ENCODE measurements around the gene LRRC32. TPM values are rescaled to one million over a fixed set of nuclear protein-coding genes. Genes with fewer than 3 reads are reported as not detected.
"Not testable (repeated sequence)": the region's sequence is repeated elsewhere in the genome, so short reads cannot be mapped to it uniquely, and the experiment has no call there.

The LRRC32 gene
- total RNA-seq, 3 donors from 2014 or later: 10.4 to 20.3 (median 18.6) TPM

DNA sequence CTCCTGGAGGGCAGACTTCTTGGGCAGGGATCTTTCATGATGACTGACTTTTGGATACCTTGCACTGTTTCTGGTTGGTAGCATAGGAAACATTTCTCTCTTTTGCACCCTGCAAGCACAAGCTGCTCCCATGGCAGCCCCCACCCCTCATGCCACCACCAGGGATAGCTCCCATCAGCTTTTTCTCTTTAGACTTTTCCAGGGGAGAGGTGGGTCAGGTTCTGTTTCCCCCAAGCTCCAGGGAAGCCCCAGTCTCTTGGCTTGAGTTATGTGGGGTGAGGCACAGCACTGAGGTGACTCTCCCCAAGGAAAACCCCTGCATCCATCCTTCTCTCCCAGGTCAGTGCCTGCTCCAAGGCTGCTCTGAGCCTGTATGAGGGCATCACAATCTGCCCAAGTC is 22.5 kb downstream of the LRRC32 start:
- intact Hi-C loops (cut with DNase I, micrococcal nuclease): no loop called here
- no peak for TF ChIP-seq CTCF (IDR thresholded peaks at IDR 0.05)
- H3K9me3 ChIP-seq: peaks cover 4% of the 10 kb centered on the region
- DNase-seq (no peak), ATAC-seq (no peak)
- H3K36me3 ChIP-seq (ENCODE audit: low read depth): no peaks in the 10 kb centered on the region
- H3K4me3 ChIP-seq: no peak overlapping the region
- no peaks in the 10 kb centered on the region for H3K4me1 ChIP-seq (ENCODE audit: low read depth)

DNA sequence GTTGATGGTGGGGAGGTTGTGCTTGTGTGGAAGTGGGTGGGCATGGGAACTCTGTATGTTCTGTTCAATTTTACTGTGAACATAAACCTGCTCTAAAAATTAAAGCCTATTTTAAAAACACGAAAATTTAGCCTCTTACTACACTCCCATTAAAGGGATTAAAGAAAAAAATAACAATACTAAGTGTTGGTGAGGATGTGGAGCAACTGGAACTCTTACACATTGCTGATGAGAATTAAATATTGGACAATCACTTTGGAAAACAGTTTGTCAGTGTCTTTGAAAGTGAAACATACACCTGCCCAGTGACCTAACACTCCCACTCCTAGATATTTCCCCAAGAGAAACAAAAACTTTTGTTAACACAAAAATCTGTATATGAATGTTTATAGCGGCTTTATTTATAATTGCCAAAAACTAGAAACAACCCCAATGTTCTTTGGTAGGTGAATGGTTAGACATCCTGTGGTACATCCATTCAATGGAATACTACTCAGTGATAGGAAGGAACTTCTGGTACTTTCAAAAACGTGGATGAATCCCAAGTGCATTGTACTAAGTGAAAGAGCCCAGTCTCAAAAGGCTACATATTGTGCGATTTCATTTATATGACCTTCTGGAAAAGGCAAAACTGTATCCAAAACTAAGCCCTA is 23.5 kb downstream of the LRRC32 start:
- H3K36me3 ChIP-seq (ENCODE audit: low read depth): no peaks in the 10 kb centered on the region
- no peak for ATAC-seq
- DNase-seq: no peak
- no peak overlapping the region for H3K4me3 ChIP-seq
- H3K4me1 ChIP-seq (ENCODE audit: low read depth): no peaks in the 10 kb centered on the region
- TF ChIP-seq CTCF (IDR thresholded peaks at IDR 0.05): no peak
- H3K9me3 ChIP-seq: peaks cover 4% of the 10 kb centered on the region
- intact Hi-C loops (cut with DNase I, micrococcal nuclease): no loop called here

DNA sequence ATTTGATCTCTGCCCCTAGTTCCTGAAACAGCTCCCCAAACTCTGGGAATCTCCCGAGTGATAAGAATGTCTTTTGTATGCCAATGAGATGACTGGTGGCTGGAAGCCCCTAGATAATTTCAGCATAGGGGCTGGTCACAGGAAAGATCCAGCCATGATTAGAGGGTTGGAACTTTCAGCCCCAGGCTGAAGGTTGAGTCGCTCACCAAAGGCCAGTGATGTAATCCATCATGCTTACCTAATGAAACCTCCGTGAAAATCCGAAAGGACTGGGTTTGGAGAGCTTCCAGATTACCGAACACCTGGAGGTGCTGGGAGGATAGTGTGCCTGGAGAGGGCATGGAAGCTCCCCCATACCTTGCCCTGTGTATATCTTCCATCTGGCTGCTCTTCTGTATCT is 26.0 kb downstream of the LRRC32 start:
- peaks cover 4% of the 10 kb centered on the region for H3K9me3 ChIP-seq
- H3K4me3 ChIP-seq: no peak overlapping the region
- DNase-seq (no peak), ATAC-seq (no peak)
- H3K36me3 ChIP-seq (ENCODE audit: low read depth): no peaks in the 10 kb centered on the region
- no peaks in the 10 kb centered on the region for H3K4me1 ChIP-seq (ENCODE audit: low read depth)
- intact Hi-C loops (cut with DNase I, micrococcal nuclease): no loop called here
- TF ChIP-seq CTCF (IDR thresholded peaks at IDR 0.05): no peak

DNA sequence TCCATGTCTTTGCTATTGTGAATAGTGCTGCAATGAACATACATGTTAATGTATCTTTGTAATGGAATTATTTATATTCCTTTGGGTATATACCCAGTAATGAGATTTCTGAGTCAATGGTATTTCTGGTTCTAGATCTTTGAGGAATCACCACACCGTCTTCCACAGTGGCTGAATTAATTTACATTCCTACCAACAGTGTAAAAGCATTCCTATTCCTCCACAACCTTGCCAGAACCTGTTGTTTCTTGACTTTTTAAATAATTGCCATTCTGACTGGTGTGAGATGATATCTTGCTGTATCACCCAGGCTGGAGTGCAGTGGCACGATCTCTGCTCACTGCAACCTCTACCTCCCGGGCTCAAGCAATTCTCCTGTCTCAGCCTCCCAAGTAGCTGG is 26.8 kb downstream of the LRRC32 start:
- H3K4me3 ChIP-seq; ATAC-seq; H3K36me3 ChIP-seq (ENCODE audit: low read depth); H3K9me3 ChIP-seq; H3K4me1 ChIP-seq (ENCODE audit: low read depth); intact Hi-C loops (cut with DNase I, micrococcal nuclease); DNase-seq: not testable (repeated sequence)

DNA sequence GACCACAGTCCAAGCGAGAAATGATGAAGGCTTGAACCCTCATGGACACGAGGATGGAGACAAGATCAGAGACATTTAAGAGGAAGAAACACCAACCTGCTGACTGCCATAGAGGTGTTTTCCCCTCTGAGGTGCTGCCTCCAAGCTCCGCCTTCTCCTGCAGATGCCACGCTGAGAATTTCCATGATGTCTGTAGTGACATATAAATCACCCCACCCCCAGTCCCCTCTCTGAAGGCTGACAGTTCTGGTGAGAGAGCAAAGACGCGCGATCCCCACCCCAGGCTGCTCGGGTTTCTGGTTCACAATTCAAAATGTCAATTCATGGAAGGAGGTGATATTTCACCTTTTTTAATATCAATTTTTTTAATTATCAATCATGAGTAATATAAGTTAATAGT is 28.2 kb downstream of the LRRC32 start:
- no peak for ATAC-seq
- Histone ChIP-seq H3K4me1 (ENCODE audit: low read depth) (no peaks in the 10 kb centered on the region), H3K9me3 (peaks cover 4% of the 10 kb centered on the region), H3K36me3 (ENCODE audit: low read depth) (no peaks in the 10 kb centered on the region), H3K4me3 (no peak overlapping the region)
- no peak for TF ChIP-seq CTCF (IDR thresholded peaks at IDR 0.05)
- no peak for DNase-seq
- intact Hi-C loops (cut with DNase I, micrococcal nuclease): no loop called here

DNA sequence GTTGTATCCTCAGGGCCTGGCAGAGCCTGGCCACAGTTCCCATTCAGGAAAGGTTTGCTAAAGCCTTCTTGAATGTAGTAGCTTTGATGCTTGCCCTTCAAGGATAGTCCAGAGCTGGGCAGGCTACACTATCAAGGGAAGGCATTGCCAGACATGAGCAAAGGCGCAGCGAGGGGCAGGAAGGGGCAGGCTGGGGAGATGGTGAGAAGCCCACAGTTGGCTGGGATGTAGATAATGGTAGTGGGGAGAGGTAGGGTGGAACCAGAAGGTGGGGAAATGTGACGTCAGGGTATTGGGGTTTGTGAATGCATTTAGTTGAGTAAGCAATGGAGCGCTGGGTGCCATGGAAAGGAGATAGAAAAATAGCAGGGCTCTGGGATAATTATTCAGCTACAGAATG is 28.6 kb downstream of the LRRC32 start:
- ATAC-seq (no peak), DNase-seq (no peak)
- H3K9me3 ChIP-seq: no peaks in the 10 kb centered on the region
- no peaks in the 10 kb centered on the region for H3K36me3 ChIP-seq (ENCODE audit: low read depth)
- no peak overlapping the region for H3K4me3 ChIP-seq
- no peak for TF ChIP-seq CTCF (IDR thresholded peaks at IDR 0.05)
- intact Hi-C loops (cut with DNase I, micrococcal nuclease): no loop called here
- H3K4me1 ChIP-seq (ENCODE audit: low read depth): no peaks in the 10 kb centered on the region
